Retinal pigment epithelial cell (primary cell): ENCODE data around the gene ST6GAL1.
"Not testable (repeated sequence)": the region's sequence is repeated elsewhere in the genome, so short reads cannot be mapped to it uniquely, and the experiment has no call there.

ENCODE experiments used
- DNase-seq: peaks from one replicate; pipeline ENCODE4 v3.0.0-alpha.2; 2010; ENCODE audit warnings: low read depth
- H3K4me3 ChIP-seq: 2 replicates; pipeline ENCODE4 v1.5.1; 2011; ENCODE audit warnings: mild to moderate bottlenecking, low read length, control low read depth, moderate library complexity
- CTCF ChIP-seq: conservative IDR thresholded peaks from 2 replicates; pipeline ENCODE4 v1.5.1; 2011; ENCODE audit warnings: low read depth, low read length, control low read depth, inconsistent platforms

Gene ST6GAL1

GRCh38 chr3:186951640-186952552 lies 21.6 kb downstream of the ST6GAL1 start:
- TF ChIP-seq CTCF, result no peak
- H3K4me3 ChIP-seq, result no peak overlapping the region
- DNase-seq, result no peak

- H3K4me3 ChIP-seq, result no peak overlapping the region
- TF ChIP-seq CTCF, result no peak
- DNase-seq, result no peak
Measured at GRCh38 chr3:186953011-186953487, 22.7 kb downstream of the ST6GAL1 start.

GRCh38 chr3:186953992-186954699 lies 23.8 kb downstream of the ST6GAL1 start:
- not testable (repeated sequence) for H3K4me3 ChIP-seq, DNase-seq

GRCh38 chr3:186955898-186956696 lies 25.8 kb downstream of the ST6GAL1 start:
- no peak for TF ChIP-seq CTCF
- DNase-seq, result no peak

GRCh38 chr3:186959029-186959624 lies 28.8 kb downstream of the ST6GAL1 start:
- H3K4me3 ChIP-seq, result no peak overlapping the region
- DNase-seq, result no peak
- TF ChIP-seq CTCF, result no peak

More at GRCh38 chr3:186955898-186956696, 25.8 kb downstream of the ST6GAL1 start:
- no peak overlapping the region for H3K4me3 ChIP-seq

- H3K4me3 ChIP-seq, result no peak overlapping the region
- DNase-seq, result no peak
- TF ChIP-seq CTCF, result no peak
Measured at GRCh38 chr3:186960347-186960746, 30.0 kb downstream of the ST6GAL1 start.

- DNase-seq, result no peak
- H3K4me3 ChIP-seq, result no peak overlapping the region
- TF ChIP-seq CTCF, result no peak
Measured at GRCh38 chr3:186962445-186962844, 32.1 kb downstream of the ST6GAL1 start.
